CD4-positive, alpha-beta memory T cell (primary cell): Measurements from ENCODE around the gene CLDN18. TPM values are rescaled to one million over a fixed set of nuclear protein-coding genes. Genes with fewer than 3 reads are reported as not detected.

ENCODE experiments used
- CTCF ChIA-PET: fragments of 350-600 bp; sonication (Branson Sonifier 250); formaldehyde crosslinking; loops from one replicate; lab custom pipeline; 2021; ENCODE audit warnings: inconsistent platforms; ENCODE audit not compliant: partially characterized antibody; lab: Charles Lee
- POLR2A ChIA-PET: fragments of 350-600 bp; sonication (Branson Sonifier 250); formaldehyde crosslinking; loops from one replicate; lab custom pipeline; 2021; ENCODE audit not compliant: partially characterized antibody; lab: Charles Lee
- DNase-seq, 5 donors: peaks; one replicate each; pipeline versions ENCODE4 v3.0.0 to v3.0.0-alpha.2; 2020 to 2022; ENCODE audit warnings: mixed read lengths in 1 of 5
- H3K27ac ChIP-seq: one replicate; pipeline ENCODE4 v1.7.0; 2013; ENCODE audit warnings: low read depth, low read length
- H3K27me3 ChIP-seq: 2 replicates; pipeline ENCODE4 v1.7.0; 2013; ENCODE audit warnings: mild to moderate bottlenecking, low read length, moderate library complexity; ENCODE audit not compliant: insufficient read depth
- H3K36me3 ChIP-seq: 2 replicates; pipeline ENCODE4 v1.7.0; 2013; ENCODE audit warnings: mild to moderate bottlenecking, low read length, moderate library complexity; ENCODE audit not compliant: insufficient read depth
- H3K4me1 ChIP-seq: 2 replicates; pipeline ENCODE4 v1.7.0; 2013; ENCODE audit warnings: mild to moderate bottlenecking, low read length, moderate library complexity; ENCODE audit not compliant: insufficient read depth
- H3K4me3 ChIP-seq, 2 donors: one replicate each; pipeline ENCODE4 v1.7.0; 2013; ENCODE audit warnings: low read length in 2 of 2, mild to moderate bottlenecking in 1 of 2
- H3K9me3 ChIP-seq, 2 donors: one replicate each; pipeline ENCODE4 v1.7.0; 2013; ENCODE audit warnings: low read length in 2 of 2, control low read depth in 1 of 2; ENCODE audit not compliant: control insufficient read depth in 1 of 2
- H3K27ac Mint-ChIP-seq, 7 donors: one replicate each; pipeline ENCODE4 v1.8.0; 2020 to 2021; ENCODE audit warnings: mixed read lengths in 7 of 7, mild to moderate bottlenecking in 6 of 7, inconsistent platforms in 3 of 7, moderate library complexity in 3 of 7
- H3K27me3 Mint-ChIP-seq, 2 donors: one replicate each; pipeline ENCODE4 v1.8.0; 2020 to 2021; ENCODE audit warnings: mixed read lengths in 2 of 2
- H3K36me3 Mint-ChIP-seq, 2 donors: one replicate each; pipeline ENCODE4 v1.8.0; 2020 to 2021; ENCODE audit warnings: mixed read lengths in 2 of 2, inconsistent platforms in 1 of 2, mild to moderate bottlenecking in 1 of 2
- H3K4me1 Mint-ChIP-seq, 4 donors: one replicate each; pipeline ENCODE4 v1.8.0; 2020 to 2021; ENCODE audit warnings: mixed read lengths in 4 of 4, mild to moderate bottlenecking in 1 of 4
- H3K4me3 Mint-ChIP-seq, 8 donors: one replicate each; pipeline ENCODE4 v1.8.0; 2020 to 2021; ENCODE audit warnings: mixed read lengths in 8 of 8, mild to moderate bottlenecking in 7 of 8, moderate library complexity in 6 of 8, inconsistent platforms in 3 of 8
- H3K9me3 Mint-ChIP-seq, 8 donors: one replicate each; pipeline ENCODE4 v1.8.0; 2020 to 2021; ENCODE audit warnings: mixed read lengths in 8 of 8, mild to moderate bottlenecking in 5 of 8, inconsistent platforms in 3 of 8, moderate library complexity in 1 of 8
- intact Hi-C: fragments of 100-400 bp; cut with micrococcal nuclease; formaldehyde crosslinking; loops from one replicate; pipeline ENCODE4 v1.15.1; 2023
- polyA plus RNA-seq, 2 donors: library from polyadenylated mRNA; unstranded; fragments of 300-500 nt; fragmentation: Illumina TruSeq; gene quantifications; one replicate each; pipeline ENCODE4 v1.2.3, GENCODE V29; 2021
- total RNA-seq, 2 experiments: library from RNA; stranded (reverse); gene quantifications; one replicate each; pipeline ENCODE4 v1.2.3, GENCODE V29; 2021

Gene CLDN18
- total and polyA plus RNA-seq, 4 experiments from 2014 or later: not detected

DNA sequence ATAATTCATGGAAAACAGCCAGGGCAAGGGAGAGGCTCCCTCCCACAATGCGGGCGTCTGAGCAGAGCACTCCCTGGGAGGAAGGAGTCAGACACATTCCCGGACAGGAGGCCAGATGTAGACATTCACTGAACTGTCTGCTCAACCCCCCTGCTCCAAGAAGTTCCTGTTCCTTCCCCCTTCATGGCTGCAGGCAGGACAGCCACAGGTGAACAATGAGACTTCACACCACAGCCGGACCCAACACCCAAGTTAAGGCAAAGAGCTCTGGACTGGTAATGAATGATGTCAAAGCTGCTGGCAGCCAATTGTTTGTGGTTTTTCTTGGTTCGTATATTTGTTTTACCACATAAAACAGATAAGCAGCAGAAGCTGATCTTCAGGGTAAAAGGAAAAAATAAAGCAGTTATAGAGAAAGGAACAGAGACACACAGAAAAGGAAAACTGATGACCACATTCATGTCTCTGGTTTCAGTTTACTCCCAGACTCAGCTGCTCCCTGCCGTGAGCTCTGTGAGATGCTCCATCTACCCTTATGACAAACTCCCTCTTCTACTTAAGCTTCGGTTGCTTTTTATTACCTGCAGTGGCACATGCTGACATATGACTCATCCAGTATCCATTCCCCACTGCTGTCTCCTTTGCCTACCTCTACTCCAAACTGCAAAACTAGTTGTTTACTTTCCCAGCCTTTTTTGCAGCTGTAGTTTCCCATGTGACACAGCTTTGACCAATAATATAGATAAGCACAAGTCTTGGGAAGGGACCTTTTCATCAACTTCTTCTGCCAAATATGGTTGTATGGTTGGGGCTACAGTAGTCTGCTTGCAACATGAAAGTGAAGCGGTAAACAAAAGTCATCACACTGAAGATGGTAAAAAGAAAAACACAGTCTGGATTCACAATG, 72.4 kb downstream of the CLDN18 start:
- Histone ChIP-seq H3K9me3 (no peaks in the 10 kb centered on the region), H3K27me3 (no peaks in the 10 kb centered on the region), H3K27ac (no peak overlapping the region), H3K4me1 (peaks cover 15% of the 10 kb centered on the region), H3K36me3 (no peaks in the 10 kb centered on the region), H3K4me3 (no peak overlapping the region)
- Mint-ChIP-seq H3K36me3 (no peaks in the 10 kb centered on the region), H3K27ac (peak overlapping the region in 5 of 7 donors; percentile 29 to 75 (median 65)), H3K4me1 (peaks cover 2 to 26% (median 14%) of the 10 kb centered on the region in 4 donors), H3K27me3 (peaks cover 5 to 8% of the 10 kb centered on the region in 2 donors), H3K4me3 (peak overlapping the region in 7 of 8 donors; percentile 34 to 65 (median 58)), H3K9me3 (peaks cover 0 to 2% (median 0%) of the 10 kb centered on the region in 8 donors)
- ChIA-PET POLR2A (no interaction called here), CTCF (interaction anchor here (1.1 to 2.5 kb wide), 5 partner anchors 11 to 37 kb away, joined by 3 to 13 read pairs (median 4); partner anchors contain the start of gene DZIP1L)
- intact Hi-C loops: no loop called here
- DNase-seq: peak in 4 of 5 donors; percentile 4 to 16 (median 12)

DNA sequence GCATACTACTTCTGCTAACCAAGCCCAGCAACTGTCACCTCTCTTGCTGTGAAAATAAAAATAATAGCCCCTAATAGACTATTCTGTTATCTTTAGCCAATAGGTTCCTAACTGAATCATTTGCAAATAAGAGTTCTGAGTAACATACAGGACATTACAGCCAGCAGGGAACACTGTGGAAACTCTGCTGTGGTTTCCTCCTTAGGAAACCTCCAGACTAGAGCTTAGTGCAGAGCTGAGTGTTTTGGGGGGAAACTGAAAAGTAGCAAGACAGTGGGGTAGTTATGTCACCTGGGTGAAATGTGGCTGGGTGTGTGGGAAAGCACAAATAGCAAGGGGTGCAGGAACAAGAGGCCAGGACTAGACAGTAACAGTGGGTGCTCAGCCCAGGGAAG, 73.0 kb downstream of the CLDN18 start:
- Mint-ChIP-seq H3K4me1 (peaks cover 2 to 26% (median 14%) of the 10 kb centered on the region in 4 donors), H3K27me3 (peaks cover 5 to 10% of the 10 kb centered on the region in 2 donors), H3K4me3 (peak overlapping the region in 5 of 8 donors; percentile 44 to 65 (median 62)), H3K9me3 (peaks cover 0 to 2% (median 0%) of the 10 kb centered on the region in 8 donors), H3K36me3 (no peaks in the 10 kb centered on the region), H3K27ac (peak overlapping the region in 4 of 7 donors; percentile 1 to 75 (median 62))
- Histone ChIP-seq H3K36me3 (no peaks in the 10 kb centered on the region), H3K27ac (no peak overlapping the region), H3K9me3 (no peaks in the 10 kb centered on the region), H3K4me1 (peaks cover 15% of the 10 kb centered on the region), H3K27me3 (no peaks in the 10 kb centered on the region), H3K4me3 (no peak overlapping the region)
- DNase-seq: no peak
- intact Hi-C loops: no loop called here
- ChIA-PET CTCF (interaction anchor here (0.9 to 2.5 kb wide), 6 partner anchors 9 to 36 kb away, joined by 3 to 13 read pairs (median 4); partner anchors contain the start of gene DZIP1L), POLR2A (no interaction called here)

Other genes starting within 250 kb of the CLDN18 start
- not detected for gene SOX14, start 245.8 kb upstream of the CLDN18 start, total RNA-seq
- not detected for gene SOX14, start 245.8 kb upstream of the CLDN18 start, polyA plus RNA-seq
- not detected for gene DZIP1L, start 105.4 kb downstream of the CLDN18 start, total RNA-seq
- not detected for gene DZIP1L, start 105.4 kb downstream of the CLDN18 start, polyA plus RNA-seq
- gene A4GNT, start 122.2 kb downstream of the CLDN18 start, total RNA-seq: not detected
- gene A4GNT, start 122.2 kb downstream of the CLDN18 start, polyA plus RNA-seq: not detected
- 10 to 100 TPM; 34.2 to 36.2 TPM for gene DBR1, start 164.8 kb downstream of the CLDN18 start, total RNA-seq
- gene DBR1, start 164.8 kb downstream of the CLDN18 start, polyA plus RNA-seq: 10 to 100 TPM; 14.8 to 16.5 TPM
- gene ARMC8, start 177.1 kb downstream of the CLDN18 start, total RNA-seq: 10 to 100 TPM; 71.0 to 72.6 TPM
- 10 to 100 TPM; 52.0 to 53.4 TPM for gene ARMC8, start 177.1 kb downstream of the CLDN18 start, polyA plus RNA-seq